IMR-90 (cell line): Measurements from ENCODE around the gene TMEM213. TPM values are rescaled to one million over a fixed set of nuclear protein-coding genes. Genes with fewer than 3 reads are reported as not detected.

Source experiments
- ATAC-seq: fragments of 200-7000 bp; cut with Tn5 transposase; 2 replicates; pipeline ENCODE4 v1.9.1; 2020; ENCODE audit warnings: low read depth, mild to moderate bottlenecking, moderate library complexity
- BruUV-seq: library from RNA; stranded (reverse); fragments of 400-500 nt; replicated peaks from 2 replicates; lab custom pipeline; 2021; lab: Mats Ljungman, UMichigan
- CTCF ChIA-PET: fragments of 300-600 bp; formaldehyde crosslinking; extraction: SDS; loops from one replicate; lab custom pipeline; 2021; ENCODE audit warnings: antibody characterized with exemption; lab: Yijun Ruan, JAX
- POLR2A ChIA-PET: fragments of 300-600 bp; sonication (Branson Sonifier 250); formaldehyde crosslinking; loops from one replicate; lab custom pipeline; 2022; ENCODE audit warnings: antibody characterized with exemption; ENCODE audit not compliant: unreplicated experiment; lab: Charles Lee
- DNase-seq: peaks from one replicate; pipeline ENCODE4 v3.0.0; 2013
- H2AFZ ChIP-seq: replicated peaks from 2 replicates; pipeline ENCODE3; 2013; ENCODE audit warnings: low read length, mild to moderate bottlenecking; ENCODE audit not compliant: poor library complexity
- H2AK5ac ChIP-seq: 2 replicates; pipeline ENCODE4 v1.6.1; 2013; ENCODE audit warnings: low read depth, low read length, inconsistent platforms
- H2AK9ac ChIP-seq: replicated peaks from 2 replicates; pipeline ENCODE3; 2013; ENCODE audit warnings: mild to moderate bottlenecking, low read depth, low read length, moderate library complexity; ENCODE audit not compliant: poor library complexity
- H2BK120ac ChIP-seq: 2 replicates; pipeline ENCODE4 v1.6.1; 2013; ENCODE audit warnings: low read depth, low read length, inconsistent platforms
- H2BK15ac ChIP-seq: 3 replicates; pipeline ENCODE4 v1.6.1; 2013; ENCODE audit warnings: low read depth, low read length, inconsistent platforms
- H2BK20ac ChIP-seq: 2 replicates; pipeline ENCODE4 v1.6.1; 2013; ENCODE audit warnings: low read depth, mild to moderate bottlenecking, inconsistent platforms, low read length, moderate library complexity
- H2BK5ac ChIP-seq: 2 replicates; pipeline ENCODE4 v1.6.1; 2013; ENCODE audit warnings: mild to moderate bottlenecking, low read depth, low read length, inconsistent platforms; ENCODE audit not compliant: poor library complexity, severe bottlenecking
- H3K14ac ChIP-seq: replicated peaks from 2 replicates; pipeline ENCODE4 v1.6.1; 2013; ENCODE audit warnings: low read depth, low read length, inconsistent platforms
- H3K18ac ChIP-seq: 2 replicates; pipeline ENCODE4 v1.6.1; 2013; ENCODE audit warnings: low read depth, low read length, control low read depth
- H3K23ac ChIP-seq: 2 replicates; pipeline ENCODE4 v1.6.1; 2013; ENCODE audit warnings: low read depth, low read length, inconsistent platforms
- H3K27ac ChIP-seq: 2 replicates; pipeline ENCODE4 v1.5.1; 2013; ENCODE audit warnings: mild to moderate bottlenecking, control low read depth, low read length; ENCODE audit not compliant: insufficient read depth
- H3K27me3 ChIP-seq: 2 replicates; pipeline ENCODE4 v1.6.1; 2013; ENCODE audit warnings: low read length; ENCODE audit not compliant: control insufficient read depth, insufficient read depth
- H3K36me3 ChIP-seq: 2 replicates; pipeline ENCODE4 v1.6.1; 2013; ENCODE audit warnings: low read length, mixed read lengths; ENCODE audit not compliant: control insufficient read depth, insufficient read depth
- H3K4ac ChIP-seq: 2 replicates; pipeline ENCODE4 v1.6.1; 2013; ENCODE audit warnings: low read depth, low read length, inconsistent platforms
- H3K4me1 ChIP-seq: 2 replicates; pipeline ENCODE4 v1.6.1; 2013; ENCODE audit warnings: low read length, mixed read lengths; ENCODE audit not compliant: control insufficient read depth, insufficient read depth
- H3K4me2 ChIP-seq: 2 replicates; pipeline ENCODE4 v1.6.1; 2013; ENCODE audit warnings: low read depth, mild to moderate bottlenecking, control low read depth, low read length, moderate library complexity
- H3K4me3 ChIP-seq: 2 replicates; pipeline ENCODE4 v1.5.1; 2013; ENCODE audit warnings: low read depth, mild to moderate bottlenecking, control low read depth, low read length, moderate library complexity; ENCODE audit not compliant: insufficient read depth
- H3K56ac ChIP-seq: 2 replicates; pipeline ENCODE4 v1.6.1; 2013; ENCODE audit warnings: low read length, inconsistent platforms; ENCODE audit not compliant: insufficient read depth; ENCODE audit errors: extremely low read depth
- H3K79me1 ChIP-seq, 2 experiments: 2 replicates each; pipeline ENCODE4 v1.6.1; 2013; ENCODE audit warnings: low read length in 2 of 2, inconsistent platforms in 1 of 2, low read depth in 1 of 2
- H3K9ac ChIP-seq: 2 replicates; pipeline ENCODE4 v1.6.1; 2013; ENCODE audit warnings: low read depth, low read length, control low read depth
- H3K9me1 ChIP-seq: 2 replicates; pipeline ENCODE4 v1.6.1; 2013; ENCODE audit warnings: low read length, inconsistent platforms; ENCODE audit not compliant: insufficient read depth
- H3K9me3 ChIP-seq: 2 replicates; pipeline ENCODE4 v1.6.1; 2013; ENCODE audit warnings: low read length; ENCODE audit not compliant: control insufficient read depth, insufficient read depth
- H4K20me1 ChIP-seq: 2 replicates; pipeline ENCODE4 v1.6.1; 2013; ENCODE audit warnings: low read length, inconsistent platforms; ENCODE audit not compliant: insufficient read depth
- H4K5ac ChIP-seq: 2 replicates; pipeline ENCODE4 v1.6.1; 2013; ENCODE audit warnings: mild to moderate bottlenecking, low read depth, low read length, control low read depth
- H4K8ac ChIP-seq, 2 experiments: 2 replicates each; pipeline ENCODE4 v1.6.1; 2013; ENCODE audit warnings: low read depth in 2 of 2, low read length in 2 of 2, control low read depth in 1 of 2, inconsistent platforms in 1 of 2
- H4K91ac ChIP-seq: 2 replicates; pipeline ENCODE4 v1.6.1; 2013; ENCODE audit warnings: low read depth, low read length, inconsistent platforms; ENCODE audit not compliant: insufficient read depth
- BHLHE40 ChIP-seq: fragments of 150-350 bp; IDR thresholded peaks from 2 replicates; pipeline ENCODE4 v1.6.1; 2016; ENCODE audit warnings: mild to moderate bottlenecking, low read depth, low read length
- CEBPB ChIP-seq: IDR thresholded peaks from 2 replicates; pipeline ENCODE4 v1.6.1; 2012; ENCODE audit warnings: low read depth, low read length, improper control_type of control experiment
- CHD1 ChIP-seq: IDR thresholded peaks from 2 replicates; pipeline ENCODE4 v1.6.1; 2012; ENCODE audit warnings: low read depth, low read length, improper control_type of control experiment
- FOS ChIP-seq: fragments of 150-350 bp; IDR thresholded peaks from 2 replicates; pipeline ENCODE4 v1.6.1; 2016; ENCODE audit warnings: low read depth, low read length
- MAFK ChIP-seq: IDR thresholded peaks from 2 replicates; pipeline ENCODE4 v1.6.1; 2012; ENCODE audit warnings: low read depth, low read length, improper control_type of control experiment
- MAZ ChIP-seq: IDR thresholded peaks from 2 replicates; pipeline ENCODE4 v1.6.1; 2012; ENCODE audit warnings: low read depth, mild to moderate bottlenecking, low read length, improper control_type of control experiment, moderate library complexity, borderline replicate concordance
- MXI1 ChIP-seq: IDR thresholded peaks from 2 replicates; pipeline ENCODE4 v1.6.1; 2012; ENCODE audit warnings: low read depth, mild to moderate bottlenecking, low read length, moderate library complexity, borderline replicate concordance
- NFE2L2 ChIP-seq: fragments of 150-350 bp; IDR thresholded peaks from 2 replicates; pipeline ENCODE4 v1.6.1; 2016; ENCODE audit warnings: low read depth, mild to moderate bottlenecking, low read length
- POLR2A ChIP-seq: IDR thresholded peaks from 2 replicates; pipeline ENCODE4 v1.6.1; 2012; ENCODE audit warnings: mild to moderate bottlenecking, low read depth, low read length
- RAD21 ChIP-seq: IDR thresholded peaks from 2 replicates; pipeline ENCODE4 v1.6.1; 2012; ENCODE audit warnings: low read length, improper control_type of control experiment
- RCOR1 ChIP-seq: IDR thresholded peaks from 2 replicates; pipeline ENCODE4 v1.6.1; 2012; ENCODE audit warnings: mild to moderate bottlenecking, low read length, improper control_type of control experiment; ENCODE audit not compliant: insufficient replicate concordance
- RFX5 ChIP-seq: IDR thresholded peaks from 2 replicates; pipeline ENCODE4 v1.8.0; 2012; ENCODE audit warnings: low read depth, mild to moderate bottlenecking, low read length, moderate library complexity
- SMC3 ChIP-seq: fragments of 150-350 bp; IDR thresholded peaks from 2 replicates; pipeline ENCODE4 v1.6.1; 2016; ENCODE audit warnings: low read depth, mild to moderate bottlenecking, antibody characterized with exemption, low read length, moderate library complexity
- WGBS, 2 experiments: methylation state at CpG; one replicate each; pipeline versions ENCODE4 v1.1.5 to v1.1.7; 2013; ENCODE audit warnings: missing lambda C conversion rate in 2 of 2; ENCODE audit not compliant: insufficient read length in 1 of 2; ENCODE audit errors: extremely low coverage in 2 of 2; 5-methylcytosine and 5-hydroxymethylcytosine counted together
- dilution Hi-C: fragments of 300-500 bp; cut with HindIII; formaldehyde crosslinking; loops from one replicate; pipeline ENCODE4 v1.14.3; 2018; ENCODE audit warnings: low sequenced_read_pairs; ENCODE audit not compliant: unreplicated experiment
- in situ Hi-C: fragments of 300-500 bp; cut with MboI; formaldehyde crosslinking; loops from 3 replicates; pipeline ENCODE4 v1.14.3; 2019; ENCODE audit warnings: low sequenced_read_pairs, inconsistent platforms, mixed read lengths
- intact Hi-C: fragments of 100-400 bp; cut with micrococcal nuclease; formaldehyde crosslinking; loops from 2 replicates; pipeline ENCODE4 v1.10.0; 2022
- polyA plus RNA-seq, 3 experiments: library from polyadenylated mRNA; depleted of rRNA; stranded (reverse); fragments of >200 nt; gene quantifications; 2 replicates each; pipeline ENCODE4 v1.2.3, GENCODE V29; 2012; ENCODE audit warnings: low replicate concordance in 1 of 3
- total RNA-seq: library from RNA; depleted of rRNA; stranded (reverse); fragments of >200 nt; gene quantifications from 2 replicates; pipeline ENCODE4 v1.2.3, GENCODE V29; 2012
- TF ChIP-seq, protein P1 (sequence below): conservative IDR thresholded peaks from 2 replicates; pipeline ENCODE4 v1.5.1; 2012; ENCODE audit warnings: mild to moderate bottlenecking, low read depth, low read length, improper control_type of control experiment
- TF ChIP-seq, protein P2 (sequence below): fragments of 150-350 bp; IDR thresholded peaks from 2 replicates; pipeline ENCODE4 v1.6.1; 2017; ENCODE audit warnings: mild to moderate bottlenecking, antibody characterized with exemption, low read length, low read depth
- TF ChIP-seq, protein P3 (sequence below): fragments of 150-350 bp; IDR thresholded peaks from 2 replicates; pipeline ENCODE4 v1.6.1; 2016; ENCODE audit warnings: low read depth, mild to moderate bottlenecking, low read length, moderate library complexity, borderline replicate concordance

TMEM213 gene
- total and polyA plus RNA-seq, 2 of the 4 experiments (the other 2 are of a cell fraction): not detected

GRCh38 chr7:138784692-138785091 lies 13.1 kb upstream of the TMEM213 start:
- Histone ChIP-seq H2AK5ac (no peak overlapping the region), H2AK9ac (no peak overlapping the region), H2BK5ac (no peak overlapping the region), H3K27me3 (no peaks in the 10 kb centered on the region), H3K27ac (no peak overlapping the region), H2AFZ (no peak overlapping the region), H4K20me1 (no peaks in the 10 kb centered on the region), H4K8ac (no peak overlapping the region), H2BK20ac (no peak overlapping the region), H3K18ac (no peak overlapping the region), H3K4me3 (no peak overlapping the region), H2BK15ac (no peak overlapping the region), H2BK120ac (no peak overlapping the region), H3K9ac (no peak overlapping the region), H3K36me3 (no peaks in the 10 kb centered on the region), H3K4me2 (no peak overlapping the region), H3K79me1 (no peaks in the 10 kb centered on the region), H3K4ac (no peak overlapping the region), H3K14ac (no peak overlapping the region), H3K9me3 (no peaks in the 10 kb centered on the region), H3K9me1 (no peaks in the 10 kb centered on the region), H4K91ac (no peak overlapping the region), H4K5ac (no peak overlapping the region), H3K56ac (no peak overlapping the region), H3K23ac (no peak overlapping the region), H3K4me1 (no peaks in the 10 kb centered on the region)
- intact Hi-C loops: no loop called here
- CTCF ChIA-PET: interaction anchor here (0.6 kb wide), 1 partner anchor 9 kb away, joined by 4 read pairs; no protein-coding TSS in a partner anchor
- no peak for TF ChIP-seq NFE2L2
- no peak for TF ChIP-seq CEBPB
- TF ChIP-seq RAD21: no peak
- TF ChIP-seq POLR2A: no peak
- no peak for TF ChIP-seq MAFK
- TF ChIP-seq CHD1: no peak
- no peak for TF ChIP-seq MAZ
- no peak for TF ChIP-seq RCOR1
- TF ChIP-seq, protein P1, sequence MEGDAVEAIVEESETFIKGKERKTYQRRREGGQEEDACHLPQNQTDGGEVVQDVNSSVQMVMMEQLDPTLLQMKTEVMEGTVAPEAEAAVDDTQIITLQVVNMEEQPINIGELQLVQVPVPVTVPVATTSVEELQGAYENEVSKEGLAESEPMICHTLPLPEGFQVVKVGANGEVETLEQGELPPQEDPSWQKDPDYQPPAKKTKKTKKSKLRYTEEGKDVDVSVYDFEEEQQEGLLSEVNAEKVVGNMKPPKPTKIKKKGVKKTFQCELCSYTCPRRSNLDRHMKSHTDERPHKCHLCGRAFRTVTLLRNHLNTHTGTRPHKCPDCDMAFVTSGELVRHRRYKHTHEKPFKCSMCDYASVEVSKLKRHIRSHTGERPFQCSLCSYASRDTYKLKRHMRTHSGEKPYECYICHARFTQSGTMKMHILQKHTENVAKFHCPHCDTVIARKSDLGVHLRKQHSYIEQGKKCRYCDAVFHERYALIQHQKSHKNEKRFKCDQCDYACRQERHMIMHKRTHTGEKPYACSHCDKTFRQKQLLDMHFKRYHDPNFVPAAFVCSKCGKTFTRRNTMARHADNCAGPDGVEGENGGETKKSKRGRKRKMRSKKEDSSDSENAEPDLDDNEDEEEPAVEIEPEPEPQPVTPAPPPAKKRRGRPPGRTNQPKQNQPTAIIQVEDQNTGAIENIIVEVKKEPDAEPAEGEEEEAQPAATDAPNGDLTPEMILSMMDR: no peak
- TF ChIP-seq BHLHE40: no peak
- TF ChIP-seq, protein P2, sequence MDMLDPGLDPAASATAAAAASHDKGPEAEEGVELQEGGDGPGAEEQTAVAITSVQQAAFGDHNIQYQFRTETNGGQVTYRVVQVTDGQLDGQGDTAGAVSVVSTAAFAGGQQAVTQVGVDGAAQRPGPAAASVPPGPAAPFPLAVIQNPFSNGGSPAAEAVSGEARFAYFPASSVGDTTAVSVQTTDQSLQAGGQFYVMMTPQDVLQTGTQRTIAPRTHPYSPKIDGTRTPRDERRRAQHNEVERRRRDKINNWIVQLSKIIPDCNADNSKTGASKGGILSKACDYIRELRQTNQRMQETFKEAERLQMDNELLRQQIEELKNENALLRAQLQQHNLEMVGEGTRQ: no peak
- TF ChIP-seq SMC3: no peak
- TF ChIP-seq FOS: no peak
- no peak for TF ChIP-seq RFX5
- TF ChIP-seq, protein P3, sequence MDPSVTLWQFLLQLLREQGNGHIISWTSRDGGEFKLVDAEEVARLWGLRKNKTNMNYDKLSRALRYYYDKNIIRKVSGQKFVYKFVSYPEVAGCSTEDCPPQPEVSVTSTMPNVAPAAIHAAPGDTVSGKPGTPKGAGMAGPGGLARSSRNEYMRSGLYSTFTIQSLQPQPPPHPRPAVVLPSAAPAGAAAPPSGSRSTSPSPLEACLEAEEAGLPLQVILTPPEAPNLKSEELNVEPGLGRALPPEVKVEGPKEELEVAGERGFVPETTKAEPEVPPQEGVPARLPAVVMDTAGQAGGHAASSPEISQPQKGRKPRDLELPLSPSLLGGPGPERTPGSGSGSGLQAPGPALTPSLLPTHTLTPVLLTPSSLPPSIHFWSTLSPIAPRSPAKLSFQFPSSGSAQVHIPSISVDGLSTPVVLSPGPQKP: no peak
- no peak for TF ChIP-seq MXI1
- dilution Hi-C loops: no loop called here
- ATAC-seq (no peak), DNase-seq (no peak)
- in situ Hi-C loops: no loop called here
- no CpG with 5 or more reads among the region's 4 CpGs for WGBS, 2 experiments
- no TSS peak for BruUV-seq
- POLR2A ChIA-PET: interaction anchor here (0.7 kb wide), 1 partner anchor 305 kb away, joined by 5 read pairs; no protein-coding TSS in a partner anchor
